GM06990 (cell line): ENCODE results near the gene LRFN2.

Experiments
- DNase-seq: peaks from one replicate; pipeline ENCODE4 v3.0.0-alpha.2; 2011; ENCODE audit not compliant: insufficient read length; ENCODE audit errors: extremely low read depth
- H3K27me3 ChIP-seq: replicated peaks from 2 replicates; pipeline ENCODE4 v1.6.0; 2011; ENCODE audit warnings: low read length; ENCODE audit not compliant: control insufficient read depth, insufficient read depth
- H3K36me3 ChIP-seq: 2 replicates; pipeline ENCODE4 v1.5.1; 2011; ENCODE audit warnings: low read length; ENCODE audit not compliant: control insufficient read depth, insufficient read depth
- H3K4me3 ChIP-seq: replicated peaks from 2 replicates; pipeline ENCODE4 v1.5.1; 2011; ENCODE audit warnings: low read depth, mild to moderate bottlenecking, control low read depth, low read length
- CTCF ChIP-seq: IDR thresholded peaks from 2 replicates; pipeline ENCODE4 v1.5.1; 2011; ENCODE audit warnings: low read length, control low read depth, mild to moderate bottlenecking, inconsistent platforms; ENCODE audit not compliant: insufficient read depth, poor library complexity, severe bottlenecking

Gene LRFN2

GRCh38 chr6:40444312-40444711 lies 142.9 kb downstream of the LRFN2 start:
- no peak overlapping the region for H3K4me3 ChIP-seq
- no peak for DNase-seq
- H3K36me3 ChIP-seq: no peaks in the 10 kb centered on the region
- peaks cover 1% of the 10 kb centered on the region for H3K27me3 ChIP-seq
- no peak for TF ChIP-seq CTCF

- Histone ChIP-seq H3K36me3 (no peaks in the 10 kb centered on the region), H3K27me3 (peaks cover 1% of the 10 kb centered on the region), H3K4me3 (no peak overlapping the region)
- no peak for DNase-seq
- no peak for TF ChIP-seq CTCF
These were observed 143.3 kb downstream of the LRFN2 start for GRCh38 chr6:40443842-40444241.

- no peak for TF ChIP-seq CTCF
- no peak for DNase-seq
- no peak overlapping the region for H3K4me3 ChIP-seq
- H3K27me3 ChIP-seq: no peaks in the 10 kb centered on the region; the same call in none of the 2 replicates
- no peaks in the 10 kb centered on the region for H3K36me3 ChIP-seq
These were observed 144.6 kb downstream of the LRFN2 start for GRCh38 chr6:40442591-40442990.

GRCh38 chr6:40441150-40441549 lies 146.0 kb downstream of the LRFN2 start:
- peaks cover 2% of the 10 kb centered on the region for H3K27me3 ChIP-seq
- no peak for TF ChIP-seq CTCF
- no peak for DNase-seq
- H3K36me3 ChIP-seq: no peaks in the 10 kb centered on the region
- H3K4me3 ChIP-seq: no peak overlapping the region

GRCh38 chr6:40440053-40440452 lies 147.1 kb downstream of the LRFN2 start:
- Histone ChIP-seq H3K36me3 (no peaks in the 10 kb centered on the region), H3K27me3 (peaks cover 2% of the 10 kb centered on the region), H3K4me3 (no peak overlapping the region)
- no peak for TF ChIP-seq CTCF
- DNase-seq: no peak
